GM13977 (cell line): ENCODE measurements around the gene KIF1B.

Experiments
- DNase-seq: peaks from one replicate; pipeline ENCODE4 v3.0.0; 2012; ENCODE audit warnings: low spot score
- CTCF ChIP-seq: IDR thresholded peaks from 2 replicates; pipeline ENCODE4 v1.5.1; 2012; ENCODE audit warnings: mild to moderate bottlenecking, control low read depth; ENCODE audit not compliant: insufficient read depth; ENCODE audit errors: extremely low read depth, missing control alignments
- in situ Hi-C: fragments of 300-500 bp; cut with MboI; formaldehyde crosslinking; loops from one replicate; pipeline ENCODE4 v1.12.0; 2022; ENCODE audit warnings: low sequenced_read_pairs, low pct_unique_long_range_greater_than_20kb, mixed read lengths, inconsistent platforms; ENCODE audit not compliant: unreplicated experiment

The KIF1B gene

GRCh38 chr1:10229903-10230302 is 19.5 kb downstream of the KIF1B start:
- no peak for TF ChIP-seq CTCF
- in situ Hi-C loops = no loop called here
- DNase-seq = no peak

DNA sequence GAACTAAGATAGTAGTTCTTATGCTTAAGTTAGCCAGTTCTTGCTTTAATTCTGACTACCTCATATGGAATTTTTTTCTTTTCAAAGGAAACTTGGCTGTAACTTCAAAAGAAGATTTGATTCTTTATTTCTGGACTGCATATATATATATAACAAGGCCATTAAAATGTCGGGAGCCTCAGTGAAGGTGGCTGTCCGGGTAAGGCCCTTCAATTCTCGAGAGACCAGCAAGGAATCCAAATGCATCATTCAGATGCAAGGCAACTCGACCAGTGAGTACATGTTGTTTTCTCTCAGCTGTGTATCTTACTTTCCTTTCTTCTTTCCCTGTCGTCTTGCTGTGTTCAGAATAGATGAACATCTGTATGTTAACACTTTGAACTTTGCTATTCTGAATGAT is 21.8 kb downstream of the KIF1B start:
- in situ Hi-C loops = no loop called here
- no peak for TF ChIP-seq CTCF
- no peak for DNase-seq

- in situ Hi-C loops = no loop called here
- DNase-seq = no peak
- no peak for TF ChIP-seq CTCF
Observed at GRCh38 chr1:10236405-10237156, 26.2 kb downstream of the KIF1B start.

- no peak for TF ChIP-seq CTCF
- in situ Hi-C loops = no loop called here
Observed at GRCh38 chr1:10237157-10237539, 26.8 kb downstream of the KIF1B start.

DNA sequence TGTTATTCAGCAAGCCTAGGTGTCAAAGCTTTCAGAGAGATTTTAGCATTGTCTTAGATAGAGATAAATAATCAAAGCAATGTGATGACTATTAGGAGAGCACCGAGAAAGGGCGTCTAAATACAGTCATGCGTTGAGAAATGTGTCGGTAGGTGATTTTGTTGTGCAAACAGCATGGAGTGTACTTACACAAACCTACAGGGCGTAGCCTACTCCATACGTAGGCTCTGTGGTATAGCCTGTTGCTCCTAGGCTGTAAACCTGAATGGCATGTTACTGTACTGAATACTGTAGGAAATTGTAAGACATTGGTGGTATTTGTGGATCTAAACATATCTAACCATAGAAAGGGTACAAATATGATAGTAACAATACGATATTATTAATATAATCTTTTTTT is 31.8 kb downstream of the KIF1B start:
- in situ Hi-C loops = no loop called here
- no peak for DNase-seq
- TF ChIP-seq CTCF = no peak

More at GRCh38 chr1:10237157-10237539, 26.8 kb downstream of the KIF1B start:
- peak; percentile 34 for DNase-seq

- in situ Hi-C loops = no loop called here
- no peak for TF ChIP-seq CTCF
- DNase-seq = no peak
Observed at GRCh38 chr1:10242811-10243210, 32.4 kb downstream of the KIF1B start.
